ENCODE data around the gene MAD1L1.

The MAD1L1 gene

DNA sequence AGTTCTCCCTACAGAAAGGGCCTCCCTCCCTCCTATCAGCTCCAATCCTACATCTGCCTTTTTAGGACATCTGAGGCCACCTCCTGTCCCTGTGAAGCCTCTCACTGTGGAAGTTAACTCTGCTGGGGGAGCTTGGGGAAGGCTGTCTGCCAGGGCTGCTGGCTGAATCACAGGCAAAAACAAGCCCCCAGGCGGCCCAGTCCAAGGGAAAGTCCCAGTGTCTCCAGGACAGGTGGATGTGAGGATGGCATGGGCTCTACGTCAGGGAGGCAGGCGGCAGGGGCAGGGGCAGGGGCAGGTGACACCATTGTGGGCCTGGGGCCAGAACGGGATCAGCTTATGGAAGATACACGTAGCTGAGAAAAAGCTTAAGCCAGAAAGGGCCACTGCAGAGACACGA lies 240.2 kb downstream of the MAD1L1 start:
- no peak overlapping the region for H3K27ac ChIP-seq
- H3K4me3 ChIP-seq (ENCODE audit: low read depth in 1 of 2, low read length in 1 of 2) = no peak overlapping the region
- H3K4me1 ChIP-seq (ENCODE audit: control insufficient read depth in 1 of 2, insufficient read depth in 1 of 2, low read depth in 1 of 2, low read length in 1 of 2) = no peaks in the 10 kb centered on the region
- no peaks in the 10 kb centered on the region for H3K36me3 ChIP-seq
- H3K27me3 ChIP-seq = no peaks in the 10 kb centered on the region
- TF ChIP-seq, protein P1, sequence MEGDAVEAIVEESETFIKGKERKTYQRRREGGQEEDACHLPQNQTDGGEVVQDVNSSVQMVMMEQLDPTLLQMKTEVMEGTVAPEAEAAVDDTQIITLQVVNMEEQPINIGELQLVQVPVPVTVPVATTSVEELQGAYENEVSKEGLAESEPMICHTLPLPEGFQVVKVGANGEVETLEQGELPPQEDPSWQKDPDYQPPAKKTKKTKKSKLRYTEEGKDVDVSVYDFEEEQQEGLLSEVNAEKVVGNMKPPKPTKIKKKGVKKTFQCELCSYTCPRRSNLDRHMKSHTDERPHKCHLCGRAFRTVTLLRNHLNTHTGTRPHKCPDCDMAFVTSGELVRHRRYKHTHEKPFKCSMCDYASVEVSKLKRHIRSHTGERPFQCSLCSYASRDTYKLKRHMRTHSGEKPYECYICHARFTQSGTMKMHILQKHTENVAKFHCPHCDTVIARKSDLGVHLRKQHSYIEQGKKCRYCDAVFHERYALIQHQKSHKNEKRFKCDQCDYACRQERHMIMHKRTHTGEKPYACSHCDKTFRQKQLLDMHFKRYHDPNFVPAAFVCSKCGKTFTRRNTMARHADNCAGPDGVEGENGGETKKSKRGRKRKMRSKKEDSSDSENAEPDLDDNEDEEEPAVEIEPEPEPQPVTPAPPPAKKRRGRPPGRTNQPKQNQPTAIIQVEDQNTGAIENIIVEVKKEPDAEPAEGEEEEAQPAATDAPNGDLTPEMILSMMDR (IDR thresholded peaks at IDR 0.05) = no peak
- no peaks in the 10 kb centered on the region for H3K9me3 ChIP-seq

DNA sequence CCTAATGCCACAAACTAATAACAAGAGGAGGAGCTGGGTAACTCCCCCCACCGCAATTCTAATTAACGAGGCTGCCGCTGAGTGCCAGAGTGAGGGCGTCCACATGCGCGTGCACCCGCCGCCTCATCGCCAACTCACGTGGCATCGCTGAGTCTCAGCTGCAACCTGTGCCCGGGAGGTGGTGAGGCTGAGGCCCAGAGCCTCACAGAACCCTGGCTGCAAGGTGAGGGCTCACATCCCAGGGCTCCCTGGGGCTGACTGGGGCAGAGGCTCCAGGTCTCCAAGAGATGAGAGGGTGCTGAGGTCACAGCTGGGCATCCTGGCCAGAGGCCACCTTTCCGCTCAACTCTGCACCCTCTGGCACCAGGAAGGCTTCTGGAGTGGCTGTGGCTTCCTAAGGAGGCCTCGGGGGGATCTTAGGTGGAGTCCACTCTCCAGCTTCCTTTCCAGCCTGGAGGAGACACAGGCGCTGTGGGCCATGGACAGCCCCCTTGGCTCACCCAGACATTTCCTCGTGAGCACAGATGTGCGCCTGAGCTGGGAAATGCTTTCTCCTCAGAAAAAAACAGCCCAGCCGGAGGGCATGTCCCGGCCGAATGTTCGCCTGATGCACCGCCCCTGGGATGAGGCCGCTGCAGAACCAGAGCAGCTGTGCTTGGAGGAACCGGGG lies 242.6 kb downstream of the MAD1L1 start:
- Histone ChIP-seq H3K4me1 (ENCODE audit: control insufficient read depth in 1 of 2, insufficient read depth in 1 of 2, low read depth in 1 of 2, low read length in 1 of 2) (no peaks in the 10 kb centered on the region), H3K27ac (no peak overlapping the region), H3K9me3 (no peaks in the 10 kb centered on the region), H3K27me3 (no peaks in the 10 kb centered on the region), H3K36me3 (no peaks in the 10 kb centered on the region), H3K4me3 (ENCODE audit: low read depth in 1 of 2, low read length in 1 of 2) (no peak overlapping the region)
- TF ChIP-seq, protein P1 (IDR thresholded peaks at IDR 0.05) = no peak

- Histone ChIP-seq H3K27me3 (no peaks in the 10 kb centered on the region), H3K9me3 (no peaks in the 10 kb centered on the region), H3K36me3 (no peaks in the 10 kb centered on the region), H3K4me1 (ENCODE audit: control insufficient read depth in 1 of 2, insufficient read depth in 1 of 2, low read depth in 1 of 2, low read length in 1 of 2) (no peaks in the 10 kb centered on the region), H3K4me3 (ENCODE audit: low read depth in 1 of 2, low read length in 1 of 2) (no peak overlapping the region), H3K27ac (no peak overlapping the region)
- TF ChIP-seq, protein P1 (IDR thresholded peaks at IDR 0.05) = no peak
Measured at GRCh38 chr7:1989049-1989860, 243.5 kb downstream of the MAD1L1 start.

DNA sequence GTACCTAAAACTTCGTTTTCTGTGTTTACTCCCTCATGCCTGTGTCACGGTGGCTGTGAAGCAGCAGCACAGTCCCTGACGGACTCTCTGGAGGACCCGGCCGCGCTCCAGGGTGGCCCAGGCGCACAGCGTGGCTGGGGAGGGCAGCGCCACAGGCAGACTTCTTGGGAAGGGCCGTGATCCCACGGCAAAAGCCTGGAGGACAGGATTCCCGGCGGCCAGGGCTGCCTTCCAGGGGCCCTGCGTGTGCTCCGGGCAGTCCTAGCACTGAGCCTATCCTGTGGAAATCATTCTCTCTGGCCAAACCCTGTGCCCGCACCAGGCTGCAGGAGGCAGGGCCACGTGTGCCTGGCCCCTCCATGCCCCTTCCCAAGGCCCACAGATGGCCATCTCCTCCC lies 244.2 kb downstream of the MAD1L1 start:
- no peaks in the 10 kb centered on the region for H3K9me3 ChIP-seq

DNA sequence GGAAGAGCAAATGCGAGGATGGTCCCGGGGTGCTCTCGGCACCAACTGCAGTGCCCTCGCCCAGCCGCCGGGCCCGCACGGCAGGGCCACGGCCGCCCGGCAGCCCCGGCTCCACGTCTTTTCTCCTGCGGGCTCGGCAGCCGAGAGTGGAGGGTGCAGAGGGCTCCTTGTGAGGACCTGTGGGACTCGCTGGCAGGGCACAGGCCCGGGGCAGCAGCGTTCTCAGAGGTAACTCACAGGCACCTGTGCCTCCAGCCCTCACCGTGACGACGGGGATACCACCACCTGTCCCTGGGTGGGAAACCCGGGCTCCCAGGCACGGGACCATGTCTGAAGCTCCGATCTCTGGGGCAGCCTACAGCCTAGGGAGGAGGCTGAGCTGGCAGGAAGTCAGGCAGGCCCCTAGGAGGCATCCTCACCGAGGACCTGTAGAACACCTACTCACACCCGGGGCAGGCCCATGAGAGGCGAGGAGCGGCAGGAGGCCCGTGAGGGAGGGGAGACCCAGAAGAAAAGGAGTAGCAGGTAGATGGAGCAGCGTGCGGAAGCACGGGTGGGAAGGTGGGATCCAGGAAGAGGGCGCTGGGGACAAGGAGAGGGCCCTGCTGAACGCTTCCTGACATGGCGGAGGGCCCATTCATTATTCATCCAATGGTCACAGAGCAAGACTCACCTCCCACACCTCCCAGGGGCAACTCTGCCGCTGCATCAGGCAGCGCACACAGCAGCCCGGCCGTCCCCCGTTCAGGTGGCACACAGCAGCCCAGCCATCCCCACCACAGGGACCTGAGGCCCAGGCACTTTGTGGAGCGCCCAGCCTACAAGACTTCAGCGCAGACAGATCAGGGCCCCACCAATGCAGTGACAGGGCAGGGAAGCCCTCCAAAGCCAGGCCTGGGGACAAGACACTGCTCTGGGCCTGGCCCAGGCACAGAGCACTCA lies 244.9 kb downstream of the MAD1L1 start:
- Histone ChIP-seq H3K27me3 (no peaks in the 10 kb centered on the region), H3K36me3 (no peaks in the 10 kb centered on the region), H3K27ac (no peak overlapping the region), H3K9me3 (no peaks in the 10 kb centered on the region), H3K4me3 (ENCODE audit: low read depth in 1 of 2, low read length in 1 of 2) (no peak overlapping the region), H3K4me1 (ENCODE audit: control insufficient read depth in 1 of 2, insufficient read depth in 1 of 2, low read depth in 1 of 2, low read length in 1 of 2) (no peaks in the 10 kb centered on the region)
- TF ChIP-seq, protein P1 (IDR thresholded peaks at IDR 0.05) = no peak

More for the DNA sequence above, 244.2 kb downstream of the MAD1L1 start:
- Histone ChIP-seq H3K27me3 (no peaks in the 10 kb centered on the region), H3K36me3 (no peaks in the 10 kb centered on the region), H3K4me1 (ENCODE audit: control insufficient read depth in 1 of 2, insufficient read depth in 1 of 2, low read depth in 1 of 2, low read length in 1 of 2) (no peaks in the 10 kb centered on the region), H3K4me3 (ENCODE audit: low read depth in 1 of 2, low read length in 1 of 2) (no peak overlapping the region), H3K27ac (no peak overlapping the region)
- TF ChIP-seq, protein P1 (IDR thresholded peaks at IDR 0.05) = no peak
